Urinary bladder (tissue), 4 donors: ENCODE results near the gene CEP192. TPM values are rescaled to one million over a fixed set of nuclear protein-coding genes. Genes with fewer than 3 reads are reported as not detected.

Source experiments
- DNase-seq: peaks from one replicate; pipeline ENCODE4 v3.0.0-alpha.2; 2015; ENCODE audit errors: extremely low spot score
- H3K27ac ChIP-seq: one replicate; pipeline ENCODE4 v1.5.1; 2013; ENCODE audit warnings: low read depth, mild to moderate bottlenecking, moderate library complexity
- H3K36me3 ChIP-seq: one replicate; pipeline ENCODE4 v1.6.1; 2013; ENCODE audit warnings: mild to moderate bottlenecking, moderate library complexity; ENCODE audit not compliant: insufficient read depth
- H3K4me1 ChIP-seq: one replicate; pipeline ENCODE4 v1.6.1; 2013; ENCODE audit warnings: mild to moderate bottlenecking, moderate library complexity; ENCODE audit not compliant: insufficient read depth
- H3K4me3 ChIP-seq: one replicate; pipeline ENCODE4 v1.5.1; 2013; ENCODE audit warnings: low read depth, low read length
- WGBS: extraction: QIAGEN DNeasy Blood & Tissue Kit; methylation state at CpG from one replicate; pipeline ENCODE4 v1.1.7; 2013; 5-methylcytosine and 5-hydroxymethylcytosine counted together
- polyA plus RNA-seq: library from polyadenylated mRNA; stranded (reverse); fragments of 200-250 nt; gene quantifications from one replicate; pipeline ENCODE4 v1.2.3, GENCODE V29; 2013
- total RNA-seq: library from RNA; depleted of rRNA; stranded (reverse); fragments of >200 nt; gene quantifications from one replicate; pipeline ENCODE4 v1.2.3, GENCODE V29; 2014
- donor health status: healthy with polysubstance abuse.
- donor health status: healthy.

CEP192 gene
- total and polyA plus RNA-seq, 2 donors, result 12.8 to 69.8 TPM

GRCh38 chr18:13105059-13105458 lies 113.9 kb downstream of the CEP192 start:
- Histone ChIP-seq H3K4me1 (no peaks in the 10 kb centered on the region), H3K27ac (no peak overlapping the region), H3K4me3 (no peak overlapping the region), H3K36me3 (peaks cover 3% of the 10 kb centered on the region)
- WGBS, result 92% methylated on average over 4 of the region's 4 CpGs
- DNase-seq, result no peak

GRCh38 chr18:13107074-13107473 lies 115.9 kb downstream of the CEP192 start:
- Histone ChIP-seq H3K27ac (no peak overlapping the region), H3K4me3 (no peak overlapping the region), H3K36me3 (peaks cover 2% of the 10 kb centered on the region), H3K4me1 (no peaks in the 10 kb centered on the region)
- 98% methylated on average over 2 of the region's 2 CpGs for WGBS
- DNase-seq, result no peak

- H3K4me3 ChIP-seq, result no peak overlapping the region
- H3K27ac ChIP-seq, result no peak overlapping the region
- WGBS, result 98% methylated on average over 2 of the region's 2 CpGs
- no peaks in the 10 kb centered on the region for H3K4me1 ChIP-seq
- no peak for DNase-seq
- H3K36me3 ChIP-seq, result no peaks in the 10 kb centered on the region
Measured at GRCh38 chr18:13108330-13108729, 117.2 kb downstream of the CEP192 start.

- WGBS, result 88% methylated on average over 3 of the region's 3 CpGs
- no peak for DNase-seq
- no peaks in the 10 kb centered on the region for H3K4me1 ChIP-seq
Measured at GRCh38 chr18:13110559-13110958, 119.4 kb downstream of the CEP192 start.

GRCh38 chr18:13112982-13113381 lies 121.8 kb downstream of the CEP192 start:
- H3K27ac ChIP-seq, result no peak overlapping the region
- no peak overlapping the region for H3K4me3 ChIP-seq
- WGBS, result 35% methylated on average over 8 of the region's 8 CpGs
- H3K4me1 ChIP-seq, result no peaks in the 10 kb centered on the region
- H3K36me3 ChIP-seq, result peaks cover 4% of the 10 kb centered on the region
- no peak for DNase-seq

More at GRCh38 chr18:13110559-13110958, 119.4 kb downstream of the CEP192 start:
- Histone ChIP-seq H3K27ac (no peak overlapping the region), H3K4me3 (no peak overlapping the region), H3K36me3 (no peaks in the 10 kb centered on the region)

- H3K36me3 ChIP-seq, result peaks cover 6% of the 10 kb centered on the region
- no peak overlapping the region for H3K4me3 ChIP-seq
- H3K4me1 ChIP-seq, result no peaks in the 10 kb centered on the region
- no peak for DNase-seq
- 86% methylated on average over 3 of the region's 3 CpGs for WGBS
- H3K27ac ChIP-seq, result no peak overlapping the region
Measured at GRCh38 chr18:13120255-13120654, 129.1 kb downstream of the CEP192 start.

GRCh38 chr18:13120983-13121441 lies 129.8 kb downstream of the CEP192 start:
- Histone ChIP-seq H3K27ac (no peak overlapping the region), H3K36me3 (peaks cover 4% of the 10 kb centered on the region), H3K4me1 (no peaks in the 10 kb centered on the region), H3K4me3 (no peak overlapping the region)
- DNase-seq, result no peak
- 87% methylated on average over 4 of the region's 4 CpGs for WGBS

GRCh38 chr18:13124411-13124810 lies 133.2 kb downstream of the CEP192 start:
- H3K4me3 ChIP-seq, result no peak overlapping the region
- H3K27ac ChIP-seq, result no peak overlapping the region
- WGBS, result 93% methylated on average over 8 of the region's 8 CpGs
- H3K4me1 ChIP-seq, result no peaks in the 10 kb centered on the region
- DNase-seq, result no peak
- H3K36me3 ChIP-seq, result no peaks in the 10 kb centered on the region

- Histone ChIP-seq H3K4me1 (no peaks in the 10 kb centered on the region), H3K4me3 (no peak overlapping the region), H3K36me3 (no peaks in the 10 kb centered on the region), H3K27ac (no peak overlapping the region)
- WGBS, result 43% methylated on average over 5 of the region's 5 CpGs
- no peak for DNase-seq
Measured at GRCh38 chr18:13125191-13125590, 134.0 kb downstream of the CEP192 start.

GRCh38 chr18:13126966-13127598 lies 135.9 kb downstream of the CEP192 start:
- no peak overlapping the region for H3K27ac ChIP-seq
- 91% methylated on average over 17 of the region's 17 CpGs for WGBS
- no peaks in the 10 kb centered on the region for H3K4me1 ChIP-seq
- no peak overlapping the region for H3K4me3 ChIP-seq
- no peaks in the 10 kb centered on the region for H3K36me3 ChIP-seq
- no peak for DNase-seq

- no peak overlapping the region for H3K27ac ChIP-seq
- H3K4me3 ChIP-seq, result no peak overlapping the region
- H3K36me3 ChIP-seq, result no peaks in the 10 kb centered on the region
- H3K4me1 ChIP-seq, result no peaks in the 10 kb centered on the region
- WGBS, result 69% methylated on average over 6 of the region's 6 CpGs
- DNase-seq, result no peak
Measured at GRCh38 chr18:13131283-13131682, 140.1 kb downstream of the CEP192 start.

GRCh38 chr18:13134551-13135401 lies 143.6 kb downstream of the CEP192 start:
- DNase-seq, result no peak
- no peak overlapping the region for H3K27ac ChIP-seq
- H3K4me3 ChIP-seq, result no peak overlapping the region
- 96% methylated on average over 52 of the region's 52 CpGs for WGBS
- no peaks in the 10 kb centered on the region for H3K4me1 ChIP-seq
- H3K36me3 ChIP-seq, result no peaks in the 10 kb centered on the region

- DNase-seq, result no peak
- no peaks in the 10 kb centered on the region for H3K4me1 ChIP-seq
- H3K27ac ChIP-seq, result peak overlapping the region; percentile 46
- 54% methylated on average over 51 of the region's 51 CpGs for WGBS
- H3K36me3 ChIP-seq, result no peaks in the 10 kb centered on the region
- H3K4me3 ChIP-seq, result peak overlapping the region; percentile 60
Measured at GRCh38 chr18:13136056-13136903, 145.1 kb downstream of the CEP192 start.
